ENCODE measurements around the gene LOXHD1. TPM values are rescaled to one million over a fixed set of nuclear protein-coding genes. Genes with fewer than 3 reads are reported as not detected.

LOXHD1 gene
- total and polyA plus RNA-seq, 3 donors from 2014 or later = 11.3 to 59.4 (median 29.6) TPM

GRCh38 chr18:46650681-46651080 lies 6.3 kb downstream of the LOXHD1 start:
- no peaks in the 10 kb centered on the region for H3K36me3 ChIP-seq (ENCODE audit: low read depth, missing control alignments)
- H3K4me1 ChIP-seq = no peaks in the 10 kb centered on the region
- H3K9me3 ChIP-seq = no peaks in the 10 kb centered on the region
- no peaks in the 10 kb centered on the region for H3K27me3 ChIP-seq
- no peak overlapping the region for H3K27ac ChIP-seq
- TF ChIP-seq, protein P1, sequence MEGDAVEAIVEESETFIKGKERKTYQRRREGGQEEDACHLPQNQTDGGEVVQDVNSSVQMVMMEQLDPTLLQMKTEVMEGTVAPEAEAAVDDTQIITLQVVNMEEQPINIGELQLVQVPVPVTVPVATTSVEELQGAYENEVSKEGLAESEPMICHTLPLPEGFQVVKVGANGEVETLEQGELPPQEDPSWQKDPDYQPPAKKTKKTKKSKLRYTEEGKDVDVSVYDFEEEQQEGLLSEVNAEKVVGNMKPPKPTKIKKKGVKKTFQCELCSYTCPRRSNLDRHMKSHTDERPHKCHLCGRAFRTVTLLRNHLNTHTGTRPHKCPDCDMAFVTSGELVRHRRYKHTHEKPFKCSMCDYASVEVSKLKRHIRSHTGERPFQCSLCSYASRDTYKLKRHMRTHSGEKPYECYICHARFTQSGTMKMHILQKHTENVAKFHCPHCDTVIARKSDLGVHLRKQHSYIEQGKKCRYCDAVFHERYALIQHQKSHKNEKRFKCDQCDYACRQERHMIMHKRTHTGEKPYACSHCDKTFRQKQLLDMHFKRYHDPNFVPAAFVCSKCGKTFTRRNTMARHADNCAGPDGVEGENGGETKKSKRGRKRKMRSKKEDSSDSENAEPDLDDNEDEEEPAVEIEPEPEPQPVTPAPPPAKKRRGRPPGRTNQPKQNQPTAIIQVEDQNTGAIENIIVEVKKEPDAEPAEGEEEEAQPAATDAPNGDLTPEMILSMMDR (IDR thresholded peaks at IDR 0.05) = no peak
- TF ChIP-seq POLR2A (IDR thresholded peaks at IDR 0.05) = no peak
- intact Hi-C loops (cut with DNase I; ENCODE audit: low total_unique reads) = loop anchor here (10.0 kb wide), 1 partner anchor 476 kb away; a partner anchor contains a TSS
- H3K4me3 ChIP-seq = no peak overlapping the region
- WGBS, 2 donors = 83 to 90% methylated on average over 4 of the region's 4 CpGs
- no peak for DNase-seq

GRCh38 chr18:46649071-46649862 lies 7.8 kb downstream of the LOXHD1 start:
- H3K4me1 ChIP-seq = no peaks in the 10 kb centered on the region
- H3K27me3 ChIP-seq = no peaks in the 10 kb centered on the region
- 80% methylated on average over 8 to 12 of the region's 12 CpGs for WGBS, 2 donors
- no peak overlapping the region for H3K4me3 ChIP-seq
- intact Hi-C loops (cut with DNase I; ENCODE audit: low total_unique reads) = no loop called here
- no peaks in the 10 kb centered on the region for H3K36me3 ChIP-seq (ENCODE audit: low read depth, missing control alignments)
- no peak overlapping the region for H3K27ac ChIP-seq
- no peak for DNase-seq
- no peaks in the 10 kb centered on the region for H3K9me3 ChIP-seq
- TF ChIP-seq POLR2A (IDR thresholded peaks at IDR 0.05) = no peak
- TF ChIP-seq, protein P1 (IDR thresholded peaks at IDR 0.05) = no peak

DNA sequence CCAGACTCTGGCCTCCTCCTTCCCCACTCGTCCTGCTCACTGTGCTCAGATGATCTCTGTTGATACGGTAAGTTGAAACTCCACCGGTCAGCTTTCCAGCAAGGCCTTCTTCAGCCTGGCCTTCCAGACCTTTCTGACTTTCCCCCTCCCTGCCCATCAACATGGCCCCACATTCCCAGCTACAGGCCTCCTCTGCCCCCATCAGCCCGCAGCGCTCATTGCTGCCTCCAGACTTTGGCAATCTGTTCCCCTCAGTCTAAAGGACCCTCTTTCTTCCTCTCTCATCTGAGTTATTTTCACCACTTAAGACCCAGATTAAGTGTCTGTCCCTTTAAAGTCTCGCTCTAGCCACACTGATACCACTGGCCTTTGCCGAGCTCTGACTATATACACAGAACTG lies 10.6 kb downstream of the LOXHD1 start:
- Histone ChIP-seq H3K4me1 (no peaks in the 10 kb centered on the region), H3K9me3 (no peaks in the 10 kb centered on the region), H3K4me3 (no peak overlapping the region), H3K36me3 (ENCODE audit: low read depth, missing control alignments) (no peaks in the 10 kb centered on the region), H3K27me3 (no peaks in the 10 kb centered on the region), H3K27ac (no peak overlapping the region)
- no peak for TF ChIP-seq POLR2A (IDR thresholded peaks at IDR 0.05)
- TF ChIP-seq, protein P1 (IDR thresholded peaks at IDR 0.05) = no peak
- WGBS, 2 donors = 80 to 82% methylated on average over 7 of the region's 7 CpGs
- no peak for DNase-seq
- intact Hi-C loops (cut with DNase I; ENCODE audit: low total_unique reads) = no loop called here

DNA sequence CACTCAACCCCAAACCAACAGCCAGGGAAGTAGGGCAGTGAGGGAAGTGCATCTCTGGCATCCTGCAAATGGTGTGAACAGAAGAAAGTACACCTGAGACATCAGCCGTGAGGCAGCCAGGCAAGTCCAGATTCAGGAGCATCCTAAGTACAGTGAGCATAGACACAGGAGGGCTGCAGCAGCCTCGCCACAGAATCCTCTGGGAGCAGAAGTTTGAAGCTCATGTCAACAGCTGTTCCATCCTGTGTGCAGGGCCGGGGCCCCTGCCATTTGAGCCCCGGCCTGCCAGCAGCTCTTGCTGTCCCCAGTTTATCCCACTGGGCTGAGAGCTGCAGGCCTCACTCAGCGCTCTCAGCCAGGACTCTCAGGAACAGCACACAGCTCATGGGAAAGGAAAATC lies 14.5 kb downstream of the LOXHD1 start:
- Histone ChIP-seq H3K36me3 (ENCODE audit: low read depth, missing control alignments) (no peaks in the 10 kb centered on the region), H3K4me3 (no peak overlapping the region), H3K27ac (no peak overlapping the region), H3K4me1 (no peaks in the 10 kb centered on the region), H3K27me3 (no peaks in the 10 kb centered on the region), H3K9me3 (no peaks in the 10 kb centered on the region)
- intact Hi-C loops (cut with DNase I; ENCODE audit: low total_unique reads) = no loop called here
- TF ChIP-seq, protein P1 (IDR thresholded peaks at IDR 0.05) = no peak
- TF ChIP-seq POLR2A (IDR thresholded peaks at IDR 0.05) = no peak
- DNase-seq = no peak
- 74% methylated on average over 5 of the region's 5 CpGs; no CpG with 5 or more reads in 1 of the 2 donors for WGBS, 2 donors

DNA sequence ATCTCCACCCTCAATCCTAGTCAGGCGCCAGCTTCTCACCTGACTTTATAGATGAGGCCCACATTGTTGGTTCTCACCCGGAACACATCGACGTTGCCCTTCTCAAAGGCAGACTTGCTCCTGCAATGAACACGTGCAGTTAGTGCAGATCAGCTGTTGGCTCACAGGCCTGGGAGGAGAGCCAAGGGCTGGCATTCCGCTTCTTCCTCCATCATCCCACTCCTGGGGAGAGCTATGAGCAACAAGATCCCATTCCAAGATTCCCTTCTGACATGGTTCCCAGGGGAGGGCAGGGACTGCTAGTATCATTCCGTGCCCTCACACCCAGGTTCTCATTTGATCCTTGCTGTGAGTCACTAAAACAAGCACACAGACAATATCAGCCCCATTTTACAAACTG lies 15.1 kb downstream of the LOXHD1 start:
- no peak overlapping the region for H3K27ac ChIP-seq
- no peaks in the 10 kb centered on the region for H3K36me3 ChIP-seq (ENCODE audit: low read depth, missing control alignments)
- intact Hi-C loops (cut with DNase I; ENCODE audit: low total_unique reads) = no loop called here
- TF ChIP-seq, protein P1 (IDR thresholded peaks at IDR 0.05) = no peak
- no peak for TF ChIP-seq POLR2A (IDR thresholded peaks at IDR 0.05)
- H3K4me3 ChIP-seq = no peak overlapping the region
- H3K9me3 ChIP-seq = no peaks in the 10 kb centered on the region
- 85 to 88% methylated on average over 6 to 7 of the region's 7 CpGs for WGBS, 2 donors
- DNase-seq = no peak
- H3K4me1 ChIP-seq = no peaks in the 10 kb centered on the region
- H3K27me3 ChIP-seq = no peaks in the 10 kb centered on the region

Data from testis (tissue), 3 donors.